ENCODE measurements around the gene HJURP.

Gene HJURP

DNA sequence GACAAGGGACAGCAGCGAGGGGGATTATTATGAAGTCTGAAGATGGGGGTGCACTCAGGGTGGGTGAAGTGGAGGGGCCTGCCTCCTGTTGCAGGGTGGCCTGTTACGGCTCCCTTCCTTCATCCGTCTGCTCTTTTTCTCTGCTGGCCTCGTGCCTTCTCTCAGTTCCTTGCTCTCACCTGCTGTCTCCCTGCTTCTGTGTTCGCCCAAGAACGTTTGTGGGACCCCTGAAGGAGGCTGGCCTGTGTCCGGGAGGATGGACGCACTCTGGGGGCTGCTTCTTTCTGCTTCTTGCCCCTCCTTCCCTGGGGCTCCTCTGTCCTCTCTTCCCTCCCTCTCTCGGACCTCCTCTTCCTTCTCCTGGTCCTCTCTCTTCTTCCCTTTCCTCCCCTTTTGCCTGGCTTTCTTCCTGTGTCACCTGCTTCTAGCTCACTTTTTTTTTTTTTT, 62.4 kb downstream of the HJURP start:
- no peak for DNase-seq (ENCODE audit: low spot score)

DNA sequence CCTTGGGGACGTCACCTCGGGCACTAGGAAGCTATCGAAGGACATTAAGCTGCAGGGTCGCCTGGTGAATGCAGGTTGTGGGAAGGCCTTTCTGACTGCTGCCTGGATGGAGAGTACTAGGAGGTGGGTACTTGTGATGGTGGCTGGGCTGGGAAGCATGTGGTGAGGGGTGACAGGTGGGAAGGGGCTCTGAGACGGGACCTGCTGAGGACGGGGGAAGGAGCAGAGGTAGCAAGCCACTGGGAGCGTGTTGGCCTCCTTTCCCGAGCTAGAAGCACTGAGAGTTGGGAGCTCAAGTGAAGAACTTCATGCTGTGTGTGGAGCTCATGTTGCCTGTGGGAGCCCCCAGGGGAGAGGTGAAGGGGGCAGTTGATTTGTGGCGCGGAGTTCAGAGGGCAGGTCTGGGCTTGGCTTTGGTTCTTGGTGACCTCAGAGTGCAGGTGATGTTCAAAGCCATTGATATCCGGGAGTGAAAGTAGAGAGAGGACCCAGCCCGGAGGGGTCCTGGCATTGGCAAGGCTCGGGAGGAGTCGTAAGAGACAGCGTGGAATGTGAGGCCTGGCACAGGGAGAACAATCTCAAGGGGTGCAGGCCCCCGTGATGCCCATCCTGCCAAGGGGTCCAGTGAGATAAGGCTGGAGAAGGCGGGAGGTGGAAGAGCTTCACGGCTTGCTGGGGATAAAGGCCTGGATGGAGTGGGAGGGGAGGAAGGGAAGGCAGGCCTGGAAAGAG, 63.0 kb downstream of the HJURP start:
- DNase-seq (ENCODE audit: low spot score), result no peak

DNA sequence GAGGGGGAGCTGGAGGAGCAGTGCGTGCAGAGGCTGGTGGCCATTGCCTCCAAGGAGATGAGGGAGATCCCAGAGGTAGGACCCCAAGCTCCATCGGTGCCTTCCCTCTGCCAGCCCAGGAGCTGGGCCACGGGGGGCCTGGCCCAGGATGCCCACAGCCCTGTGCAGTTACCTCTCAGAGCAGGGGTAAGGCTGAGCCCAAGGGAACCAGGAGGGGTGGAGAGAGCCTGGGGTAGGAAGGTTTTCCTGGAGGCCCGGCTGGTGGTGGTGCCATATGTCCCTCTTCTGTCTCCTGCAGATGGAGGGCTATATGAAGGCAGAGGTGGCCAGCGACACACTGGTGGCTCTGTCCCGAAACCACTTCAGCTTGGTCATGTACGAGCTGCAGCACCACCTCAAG, 64.8 kb downstream of the HJURP start:
- no peak for DNase-seq (ENCODE audit: low spot score)

All from kidney capillary endothelial cell (primary cell).